ENCODE measurements around the gene CDH4.
A peak's percentile ranks its signal among the peaks of the same experiment; 100 is the strongest.

The CDH4 gene

DNA sequence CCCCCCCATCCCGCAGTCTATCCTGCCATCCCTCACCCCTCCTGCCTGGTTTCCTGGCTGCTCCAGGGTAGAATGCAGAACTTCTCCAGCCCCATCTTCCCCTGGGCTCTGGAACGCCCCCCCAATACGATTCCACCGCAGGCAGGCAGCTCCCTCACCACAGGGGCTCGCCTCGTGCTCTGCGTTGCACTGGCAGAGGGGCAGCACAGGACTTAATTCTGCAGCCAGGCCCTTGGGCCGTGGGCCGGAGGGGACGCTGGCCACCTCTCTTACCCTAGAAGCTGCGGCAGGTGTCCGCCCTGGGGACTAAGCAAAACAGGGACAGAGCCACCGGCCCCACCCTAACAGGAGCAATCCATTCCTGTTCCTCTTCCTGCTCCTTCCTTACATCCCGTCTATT lies 263.9 kb downstream of the CDH4 start:
- no peak overlapping the region for H3K4me2 ChIP-seq (ENCODE audit: insufficient read depth, low read length, poor library complexity, severe bottlenecking)
- DNase-seq (ENCODE audit: low spot score) = no peak
- no CpG with 5 or more reads among the region's 14 CpGs for WGBS, 2 donors (ENCODE audit: extremely low coverage in 2 of 2, insufficient read length in 2 of 2, insufficient replicate concordance in 1 of 2)
- H3K14ac ChIP-seq (ENCODE audit: low read length) = no peak overlapping the region
- no peak overlapping the region for H3K9ac ChIP-seq (ENCODE audit: low read depth, low read length, poor library complexity)
- no peak overlapping the region for H2BK120ac ChIP-seq (ENCODE audit: low read depth, low read length)
- no peak overlapping the region for H2BK5ac ChIP-seq (ENCODE audit: low read length)
- no peak overlapping the region for H3K4ac ChIP-seq (ENCODE audit: low read length)
- no peaks in the 10 kb centered on the region for H3K79me1 ChIP-seq (ENCODE audit: low read depth, low read length)
- no peak overlapping the region for H3K23ac ChIP-seq (ENCODE audit: low read depth, low read length, poor library complexity)
- H3K36me3 ChIP-seq (replicated peaks in 1 of 2; ENCODE audit: control insufficient read depth in 2 of 2, insufficient read depth in 2 of 2, low read length in 2 of 2) = no peaks in the 10 kb centered on the region
- no peak overlapping the region for H3K18ac ChIP-seq (ENCODE audit: low read length)
- H3K27me3 ChIP-seq (ENCODE audit: control insufficient read depth in 3 of 3, insufficient read depth in 3 of 3, low read depth in 1 of 3, low read length in 3 of 3) = no peaks in the 10 kb centered on the region
- no peak overlapping the region for H4K8ac ChIP-seq (ENCODE audit: low read depth, low read length)
- no peak overlapping the region for H3K4me3 ChIP-seq (ENCODE audit: low read length in 2 of 2)
- H2AK5ac ChIP-seq (ENCODE audit: low read depth, low read length) = peak overlapping the region; percentile 25
- H2BK15ac ChIP-seq (ENCODE audit: low read length) = peak overlapping the region; percentile 73
- no peak overlapping the region for H3K27ac ChIP-seq (replicated peaks; ENCODE audit: low read length)
- H3K4me1 ChIP-seq (ENCODE audit: control insufficient read depth in 2 of 2, insufficient read depth in 1 of 2, low read depth in 1 of 2, low read length in 2 of 2) = peaks cover 18 to 36% of the 10 kb centered on the region in 2 donors
- no peak overlapping the region for H2AFZ ChIP-seq (ENCODE audit: low read length)
- no peak overlapping the region for H2BK12ac ChIP-seq (ENCODE audit: low read length)
- no peak overlapping the region for H4K91ac ChIP-seq (ENCODE audit: low read depth, low read length, poor library complexity)
- no peaks in the 10 kb centered on the region for H3K9me3 ChIP-seq (replicated peaks in 1 of 2; ENCODE audit: control insufficient read depth in 2 of 2, insufficient read depth in 1 of 2, low read depth in 1 of 2, low read length in 2 of 2)

DNA sequence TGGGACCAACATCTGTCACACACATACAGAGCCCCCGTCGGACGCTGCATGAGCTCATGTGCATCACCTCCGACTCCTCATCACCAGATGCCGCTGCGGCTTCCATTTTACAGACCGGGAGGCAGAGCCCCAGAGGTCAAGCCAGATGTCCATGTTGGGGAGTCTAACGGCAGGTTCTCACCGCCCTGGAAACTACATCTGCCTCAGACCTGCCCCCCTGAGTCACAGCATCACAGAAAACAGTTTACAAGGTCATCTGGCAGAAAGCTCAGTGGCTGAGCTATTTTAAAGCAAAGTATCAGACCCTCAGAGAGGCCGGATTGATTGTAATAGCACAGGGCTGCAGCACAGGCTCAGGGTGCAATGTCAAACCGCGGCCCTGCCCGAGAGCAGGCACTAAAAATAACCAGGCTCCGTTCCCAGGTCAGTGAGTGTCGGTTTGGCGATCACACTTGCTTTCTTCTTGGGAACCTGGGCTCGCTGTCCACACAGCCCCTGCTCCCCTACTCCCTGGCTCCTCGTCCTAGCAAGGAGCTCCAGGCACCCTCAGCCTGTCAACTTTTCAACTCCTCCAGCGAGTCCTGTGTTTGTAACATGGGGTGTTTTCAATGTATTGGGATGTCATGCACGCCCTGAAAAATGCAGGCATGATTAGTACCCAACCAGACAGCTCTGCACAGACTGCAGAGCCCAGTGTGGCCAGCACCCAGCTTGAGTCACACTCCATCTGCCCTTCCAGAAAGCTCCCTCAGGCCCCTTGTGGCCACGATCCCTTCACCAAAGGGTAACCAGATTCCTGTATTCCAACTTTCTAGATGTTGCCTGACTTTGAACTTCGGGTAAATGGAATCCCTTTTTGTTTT lies 264.5 kb downstream of the CDH4 start:
- no peak overlapping the region for H2BK12ac ChIP-seq (ENCODE audit: low read length)
- no peak overlapping the region for H3K23ac ChIP-seq (ENCODE audit: low read depth, low read length, poor library complexity)
- H3K4ac ChIP-seq (ENCODE audit: low read length) = no peak overlapping the region
- no peak overlapping the region for H4K91ac ChIP-seq (ENCODE audit: low read depth, low read length, poor library complexity)
- H3K9ac ChIP-seq (ENCODE audit: low read depth, low read length, poor library complexity) = no peak overlapping the region
- no CpG with 5 or more reads among the region's 22 CpGs for WGBS, 2 donors (ENCODE audit: extremely low coverage in 2 of 2, insufficient read length in 2 of 2, insufficient replicate concordance in 1 of 2)
- no peak overlapping the region for H2BK120ac ChIP-seq (ENCODE audit: low read depth, low read length)
- H2AFZ ChIP-seq (ENCODE audit: low read length) = no peak overlapping the region
- H4K8ac ChIP-seq (ENCODE audit: low read depth, low read length) = no peak overlapping the region
- no peak overlapping the region for H3K27ac ChIP-seq (replicated peaks; ENCODE audit: low read length)
- H2BK5ac ChIP-seq (ENCODE audit: low read length) = no peak overlapping the region
- no peak overlapping the region for H2BK15ac ChIP-seq (ENCODE audit: low read length)
- no peak overlapping the region for H3K14ac ChIP-seq (ENCODE audit: low read length)
- no peak for DNase-seq (ENCODE audit: low spot score)
- H3K4me1 ChIP-seq (ENCODE audit: control insufficient read depth in 2 of 2, insufficient read depth in 1 of 2, low read depth in 1 of 2, low read length in 2 of 2) = peaks cover 22 to 36% of the 10 kb centered on the region in 2 donors
- no peaks in the 10 kb centered on the region for H3K36me3 ChIP-seq (replicated peaks in 1 of 2; ENCODE audit: control insufficient read depth in 2 of 2, insufficient read depth in 2 of 2, low read length in 2 of 2)
- H3K18ac ChIP-seq (ENCODE audit: low read length) = no peak overlapping the region
- no peaks in the 10 kb centered on the region for H3K79me1 ChIP-seq (ENCODE audit: low read depth, low read length)
- no peak overlapping the region for H3K4me2 ChIP-seq (ENCODE audit: insufficient read depth, low read length, poor library complexity, severe bottlenecking)
- no peaks in the 10 kb centered on the region for H3K27me3 ChIP-seq (ENCODE audit: control insufficient read depth in 3 of 3, insufficient read depth in 3 of 3, low read depth in 1 of 3, low read length in 3 of 3)
- H2AK5ac ChIP-seq (ENCODE audit: low read depth, low read length) = no peak overlapping the region
- H3K9me3 ChIP-seq (replicated peaks in 1 of 2; ENCODE audit: control insufficient read depth in 2 of 2, insufficient read depth in 1 of 2, low read depth in 1 of 2, low read length in 2 of 2) = no peaks in the 10 kb centered on the region
- no peak overlapping the region for H3K4me3 ChIP-seq (ENCODE audit: low read length in 2 of 2)

DNA sequence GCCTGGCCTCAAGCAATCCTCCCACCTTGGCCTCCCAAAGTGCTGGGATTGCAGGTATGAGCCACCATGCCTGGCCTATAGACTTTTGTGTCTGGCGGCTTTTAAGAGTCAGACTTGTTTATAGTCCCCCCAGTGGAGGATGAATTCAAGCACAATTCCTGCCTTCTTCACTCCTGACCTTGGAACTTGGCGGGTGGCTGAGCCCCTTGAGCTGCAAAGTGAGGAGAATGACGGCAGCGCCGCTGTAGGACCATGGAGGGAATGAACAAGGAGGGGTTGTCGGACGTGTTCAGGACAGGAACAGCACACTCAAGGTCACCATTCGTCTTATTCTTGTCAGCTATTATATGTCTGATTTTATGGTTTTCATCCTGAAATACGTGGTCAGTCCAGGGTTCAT lies 265.4 kb downstream of the CDH4 start:
- no peak for DNase-seq (ENCODE audit: low spot score)
- Histone ChIP-seq H4K8ac (ENCODE audit: low read depth, low read length) (no peak overlapping the region), H3K23ac (ENCODE audit: low read depth, low read length, poor library complexity) (no peak overlapping the region), H3K79me1 (ENCODE audit: low read depth, low read length) (no peaks in the 10 kb centered on the region), H3K27ac (replicated peaks; ENCODE audit: low read length) (no peak overlapping the region), H2BK15ac (ENCODE audit: low read length) (no peak overlapping the region), H3K27me3 (ENCODE audit: control insufficient read depth in 3 of 3, insufficient read depth in 3 of 3, low read depth in 1 of 3, low read length in 3 of 3) (no peaks in the 10 kb centered on the region), H4K91ac (ENCODE audit: low read depth, low read length, poor library complexity) (no peak overlapping the region), H2BK12ac (ENCODE audit: low read length) (no peak overlapping the region), H3K9ac (ENCODE audit: low read depth, low read length, poor library complexity) (no peak overlapping the region), H3K14ac (ENCODE audit: low read length) (no peak overlapping the region), H2BK120ac (ENCODE audit: low read depth, low read length) (no peak overlapping the region), H3K18ac (ENCODE audit: low read length) (no peak overlapping the region), H2AK5ac (ENCODE audit: low read depth, low read length) (no peak overlapping the region), H2AFZ (ENCODE audit: low read length) (no peak overlapping the region), H3K4me3 (ENCODE audit: low read length in 2 of 2) (no peak overlapping the region), H2BK5ac (ENCODE audit: low read length) (no peak overlapping the region), H3K4ac (ENCODE audit: low read length) (no peak overlapping the region), H3K4me2 (ENCODE audit: insufficient read depth, low read length, poor library complexity, severe bottlenecking) (no peak overlapping the region), H3K4me1 (ENCODE audit: control insufficient read depth in 2 of 2, insufficient read depth in 1 of 2, low read depth in 1 of 2, low read length in 2 of 2) (peaks cover 22 to 36% of the 10 kb centered on the region in 2 donors), H3K36me3 (replicated peaks in 1 of 2; ENCODE audit: control insufficient read depth in 2 of 2, insufficient read depth in 2 of 2, low read length in 2 of 2) (no peaks in the 10 kb centered on the region), H3K9me3 (replicated peaks in 1 of 2; ENCODE audit: control insufficient read depth in 2 of 2, insufficient read depth in 1 of 2, low read depth in 1 of 2, low read length in 2 of 2) (no peaks in the 10 kb centered on the region)
- no CpG with 5 or more reads among the region's 9 CpGs for WGBS, 2 donors (ENCODE audit: extremely low coverage in 2 of 2, insufficient read length in 2 of 2, insufficient replicate concordance in 1 of 2)

DNA sequence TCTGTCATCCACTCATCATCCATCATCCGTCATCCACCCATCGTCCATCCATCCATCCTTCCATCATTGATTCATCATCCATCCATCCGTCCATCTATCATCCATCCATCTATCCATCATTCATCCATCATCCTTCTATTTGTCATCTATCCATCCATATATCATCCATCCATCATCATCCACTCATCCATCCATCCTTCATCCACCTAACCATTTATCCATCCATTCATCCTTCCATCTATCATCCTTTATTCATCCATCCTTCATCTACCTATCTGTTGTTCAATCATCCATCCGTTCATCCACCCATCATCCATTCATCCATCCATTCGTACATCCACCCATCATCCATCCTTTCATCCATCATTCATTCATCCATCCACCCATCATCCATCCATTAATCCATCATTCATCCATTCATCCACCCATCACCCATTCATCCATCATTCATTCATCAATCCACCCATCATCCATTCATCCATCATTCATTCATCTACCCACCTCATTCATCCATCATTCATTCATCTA lies 266.4 kb downstream of the CDH4 start:
- H3K36me3 ChIP-seq (replicated peaks in 1 of 2; ENCODE audit: control insufficient read depth in 2 of 2, insufficient read depth in 2 of 2, low read length in 2 of 2) = no peaks in the 10 kb centered on the region
- no peak overlapping the region for H3K4me2 ChIP-seq (ENCODE audit: insufficient read depth, low read length, poor library complexity, severe bottlenecking)
- no peak overlapping the region for H2BK15ac ChIP-seq (ENCODE audit: low read length)
- no peak overlapping the region for H2AK5ac ChIP-seq (ENCODE audit: low read depth, low read length)
- H3K9ac ChIP-seq (ENCODE audit: low read depth, low read length, poor library complexity) = no peak overlapping the region
- no peak overlapping the region for H2AFZ ChIP-seq (ENCODE audit: low read length)
- no peak overlapping the region for H2BK5ac ChIP-seq (ENCODE audit: low read length)
- 100% methylated on average over 1 to 5 of the region's 5 CpGs for WGBS, 2 donors (ENCODE audit: extremely low coverage in 2 of 2, insufficient read length in 2 of 2, insufficient replicate concordance in 1 of 2)
- H3K4me3 ChIP-seq (ENCODE audit: low read length in 2 of 2) = no peak overlapping the region
- H3K9me3 ChIP-seq (replicated peaks in 1 of 2; ENCODE audit: control insufficient read depth in 2 of 2, insufficient read depth in 1 of 2, low read depth in 1 of 2, low read length in 2 of 2) = no peaks in the 10 kb centered on the region
- H2BK120ac ChIP-seq (ENCODE audit: low read depth, low read length) = no peak overlapping the region
- DNase-seq (ENCODE audit: low spot score) = no peak
- H2BK12ac ChIP-seq (ENCODE audit: low read length) = no peak overlapping the region
- no peaks in the 10 kb centered on the region for H3K79me1 ChIP-seq (ENCODE audit: low read depth, low read length)
- H3K14ac ChIP-seq (ENCODE audit: low read length) = no peak overlapping the region
- no peak overlapping the region for H3K23ac ChIP-seq (ENCODE audit: low read depth, low read length, poor library complexity)
- H3K4ac ChIP-seq (ENCODE audit: low read length) = no peak overlapping the region
- no peak overlapping the region for H3K27ac ChIP-seq (replicated peaks; ENCODE audit: low read length)
- no peaks in the 10 kb centered on the region for H3K27me3 ChIP-seq (ENCODE audit: control insufficient read depth in 3 of 3, insufficient read depth in 3 of 3, low read depth in 1 of 3, low read length in 3 of 3)
- no peak overlapping the region for H3K18ac ChIP-seq (ENCODE audit: low read length)
- peaks cover 22 to 31% of the 10 kb centered on the region in 2 donors for H3K4me1 ChIP-seq (ENCODE audit: control insufficient read depth in 2 of 2, insufficient read depth in 1 of 2, low read depth in 1 of 2, low read length in 2 of 2)
- no peak overlapping the region for H4K8ac ChIP-seq (ENCODE audit: low read depth, low read length)
- H4K91ac ChIP-seq (ENCODE audit: low read depth, low read length, poor library complexity) = no peak overlapping the region
